PFSK-1 (cell line): ENCODE data around the gene MYH7.

Experiments used
- POLR2AphosphoS5 ChIP-seq: IDR thresholded peaks from 2 replicates; pipeline ENCODE4 v1.6.1; 2012; ENCODE audit warnings: low read depth, mild to moderate bottlenecking, control low read depth, low read length, moderate library complexity
- REST ChIP-seq, 2 experiments: IDR thresholded peaks; 2 replicates each; pipeline versions ENCODE4 v1.6.1 to v1.8.0; 2011 to 2012; ENCODE audit warnings: low read depth in 2 of 2, low read length in 2 of 2, control low read depth in 1 of 2, inconsistent platforms in 1 of 2, mild to moderate bottlenecking in 1 of 2, moderate library complexity in 1 of 2; ENCODE audit not compliant: insufficient read depth in 1 of 2
- SIN3A ChIP-seq: IDR thresholded peaks from 2 replicates; pipeline ENCODE4 v1.6.1; 2012; ENCODE audit warnings: mild to moderate bottlenecking, low read length, moderate library complexity, borderline replicate concordance; ENCODE audit not compliant: insufficient read depth
- TAF1 ChIP-seq: IDR thresholded peaks from 2 replicates; pipeline ENCODE4 v1.6.1; 2012; ENCODE audit warnings: low read length, control low read depth, borderline replicate concordance; ENCODE audit not compliant: insufficient read depth

DNA sequence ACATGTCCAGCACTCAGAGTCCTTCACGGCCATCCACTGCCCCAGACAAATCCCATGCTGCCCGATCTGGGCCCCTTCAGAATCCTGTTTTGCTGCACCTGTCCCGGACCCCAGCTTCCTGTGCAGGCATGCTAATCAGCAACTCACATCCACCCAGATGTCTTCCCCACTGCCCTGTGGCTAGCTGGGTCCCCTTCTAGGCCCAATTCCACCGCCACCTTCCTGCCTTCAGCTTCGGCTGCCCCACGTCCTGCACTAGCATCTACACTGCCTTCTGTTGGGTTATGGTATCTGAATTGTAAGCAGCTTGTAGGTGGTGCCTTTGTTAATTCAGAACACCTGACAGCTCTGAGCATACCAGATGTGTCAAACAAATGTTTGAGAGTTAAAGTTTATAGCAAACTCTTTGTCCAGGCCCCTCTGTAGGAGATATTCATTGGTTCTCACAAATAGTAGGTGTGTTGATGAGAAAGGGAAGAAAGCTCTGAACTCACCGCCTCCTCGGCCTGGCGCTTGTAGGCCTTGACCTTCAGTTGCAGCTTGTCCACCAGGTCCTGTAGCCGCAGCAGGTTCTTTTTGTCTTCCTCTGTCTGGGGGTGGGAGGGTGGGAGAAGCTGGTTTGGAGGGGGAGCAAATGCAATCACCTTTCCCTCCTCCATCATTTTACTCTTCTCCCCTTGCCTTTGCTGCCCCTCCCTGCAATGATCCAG is 52.6 kb downstream of the MYH7 start:
- TF ChIP-seq SIN3A: no peak
- no peak for TF ChIP-seq POLR2AphosphoS5
- no peak for TF ChIP-seq REST (IDR thresholded peaks at IDR 0.05; ENCODE audit: insufficient read depth in 1 of 2, low read depth in 2 of 2, low read length in 2 of 2)
- TF ChIP-seq TAF1: no peak
